OCI-LY1 (cell line): Measurements from ENCODE around the gene INTS6.

Experiments used
- H2AFZ ChIP-seq: fragments of 200-600 bp; sonication (generic), shearing (Covaris generic); 2 replicates; pipeline ENCODE4 v1.6.0; 2014; ENCODE audit warnings: antibody characterized with exemption, mild to moderate bottlenecking, low read length
- H3F3A ChIP-seq: fragments of 200-600 bp; sonication (generic), shearing (Covaris generic); 2 replicates; pipeline ENCODE4 v1.6.0; 2014; ENCODE audit warnings: mild to moderate bottlenecking, antibody characterized with exemption, low read length, moderate library complexity; ENCODE audit not compliant: insufficient read depth
- H3K27ac ChIP-seq: fragments of 200-600 bp; sonication (generic); 2 replicates; pipeline ENCODE4 v1.5.1; 2014; ENCODE audit warnings: low read length, mixed run types, mild to moderate bottlenecking, low read depth; ENCODE audit not compliant: poor library complexity, severe bottlenecking
- H3K27me3 ChIP-seq: fragments of 200-600 bp; sonication (generic); 2 replicates; pipeline ENCODE4 v1.6.0; 2014; ENCODE audit warnings: antibody characterized with exemption, mild to moderate bottlenecking, low read length, moderate library complexity; ENCODE audit not compliant: insufficient read depth
- H3K36me3 ChIP-seq: fragments of 200-600 bp; sonication (generic); 2 replicates; pipeline ENCODE4 v1.6.1; 2014; ENCODE audit warnings: mild to moderate bottlenecking, antibody characterized with exemption, low read length, moderate library complexity, mixed read lengths; ENCODE audit not compliant: insufficient read depth
- H3K4me1 ChIP-seq: fragments of 200-600 bp; sonication (generic); 2 replicates; pipeline ENCODE4 v1.5.1; 2014; ENCODE audit warnings: mild to moderate bottlenecking, low read length, moderate library complexity; ENCODE audit not compliant: insufficient read depth, severe bottlenecking
- H3K4me2 ChIP-seq: fragments of 200-600 bp; sonication (generic), shearing (Covaris generic); 2 replicates; pipeline ENCODE4 v1.6.1; 2014; ENCODE audit warnings: low read length
- H3K4me3 ChIP-seq: fragments of 200-600 bp; sonication (generic); 2 replicates; pipeline ENCODE4 v1.5.1; 2014; ENCODE audit warnings: low read length, low read depth, mild to moderate bottlenecking, mixed read lengths; ENCODE audit not compliant: poor library complexity, severe bottlenecking
- H3K79me2 ChIP-seq: fragments of 200-600 bp; shearing (Covaris generic); 2 replicates; pipeline ENCODE4 v1.6.1; 2016; ENCODE audit warnings: mixed run types, low read length, mixed read lengths; ENCODE audit not compliant: insufficient read depth
- H3K9ac ChIP-seq: fragments of 200-600 bp; sonication (generic), shearing (Covaris generic); 2 replicates; pipeline ENCODE4 v1.6.1; 2014; ENCODE audit warnings: mild to moderate bottlenecking, low read length, mixed read lengths
- H3K9me2 ChIP-seq: fragments of 200-600 bp; sonication (generic), shearing (Covaris generic); 2 replicates; pipeline ENCODE4 v1.6.1; 2014; ENCODE audit warnings: low read depth, mild to moderate bottlenecking, low read length, mixed read lengths
- H3K9me3 ChIP-seq: fragments of 200-600 bp; shearing (Covaris generic); 2 replicates; pipeline ENCODE4 v1.6.1; 2014; ENCODE audit warnings: low read length, mixed read lengths
- H4K20me1 ChIP-seq: fragments of 200-600 bp; sonication (generic), shearing (Covaris generic); 2 replicates; pipeline ENCODE4 v1.6.0; 2016; ENCODE audit warnings: mild to moderate bottlenecking, low read length; ENCODE audit not compliant: insufficient read depth
- CTCF ChIP-seq: fragments of 200-600 bp; sonication (generic), shearing (Covaris generic); IDR thresholded peaks from 2 replicates; pipeline ENCODE4 v1.5.1; 2017; ENCODE audit warnings: mild to moderate bottlenecking, antibody characterized with exemption, low read length, moderate library complexity, mixed read lengths
- EZH2 ChIP-seq: fragments of 200-600 bp; sonication (generic), shearing (Covaris generic); IDR thresholded peaks from 2 replicates; pipeline ENCODE4 v1.8.0; 2017; ENCODE audit warnings: borderline replicate concordance, mixed run types, mild to moderate bottlenecking, antibody characterized with exemption, low read length, moderate library complexity, mixed read lengths

The INTS6 gene

GRCh38 chr13:51318876-51319275 lies 134.0 kb downstream of the INTS6 start:
- no peak overlapping the region for H3K4me2 ChIP-seq
- H3K4me3 ChIP-seq: no peak overlapping the region
- TF ChIP-seq EZH2 (no peak), CTCF (no peak)
- H3K27ac ChIP-seq: no peak overlapping the region
- H3K27me3 ChIP-seq: no peaks in the 10 kb centered on the region
- no peaks in the 10 kb centered on the region for H4K20me1 ChIP-seq
- no peaks in the 10 kb centered on the region for H3K79me2 ChIP-seq
- no peaks in the 10 kb centered on the region for H3F3A ChIP-seq
- no peak overlapping the region for H2AFZ ChIP-seq
- no peaks in the 10 kb centered on the region for H3K36me3 ChIP-seq
- no peaks in the 10 kb centered on the region for H3K9me2 ChIP-seq
- H3K4me1 ChIP-seq: no peaks in the 10 kb centered on the region
- H3K9me3 ChIP-seq: no peaks in the 10 kb centered on the region
- H3K9ac ChIP-seq: no peak overlapping the region

DNA sequence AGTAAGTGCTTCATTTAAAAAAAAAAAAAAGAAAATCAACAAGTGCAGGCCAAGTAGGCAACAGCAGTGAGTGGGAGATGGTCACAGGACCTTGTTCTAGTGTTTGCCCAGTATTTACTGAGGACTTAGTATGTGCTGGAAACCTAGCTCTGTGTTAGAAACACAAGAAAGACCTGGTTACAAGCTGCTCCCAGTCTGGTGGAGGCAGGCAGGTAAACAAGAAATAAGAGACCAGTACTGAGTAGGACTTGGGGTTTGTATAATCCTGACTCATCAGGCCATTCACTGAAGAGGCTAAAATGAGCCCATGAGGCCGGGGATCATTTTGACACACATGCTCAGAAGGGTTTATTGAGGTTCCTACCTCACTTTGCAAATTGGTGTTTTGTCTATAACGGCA lies 134.8 kb downstream of the INTS6 start:
- Histone ChIP-seq H3K4me1 (no peaks in the 10 kb centered on the region), H3K79me2 (no peaks in the 10 kb centered on the region), H3F3A (no peaks in the 10 kb centered on the region), H4K20me1 (no peaks in the 10 kb centered on the region), H3K9me3 (no peaks in the 10 kb centered on the region), H3K4me2 (no peak overlapping the region), H3K4me3 (no peak overlapping the region), H3K27me3 (no peaks in the 10 kb centered on the region), H3K9me2 (no peaks in the 10 kb centered on the region), H3K36me3 (no peaks in the 10 kb centered on the region), H2AFZ (no peak overlapping the region), H3K9ac (no peak overlapping the region), H3K27ac (no peak overlapping the region)
- TF ChIP-seq EZH2 (no peak), CTCF (no peak)

- TF ChIP-seq CTCF (no peak), EZH2 (no peak)
- Histone ChIP-seq H3K4me2 (no peak overlapping the region), H2AFZ (no peak overlapping the region), H3K4me1 (no peaks in the 10 kb centered on the region), H3K27me3 (no peaks in the 10 kb centered on the region), H3K9ac (no peak overlapping the region), H3K79me2 (no peaks in the 10 kb centered on the region), H4K20me1 (no peaks in the 10 kb centered on the region), H3K9me2 (no peaks in the 10 kb centered on the region), H3K27ac (no peak overlapping the region), H3K36me3 (no peaks in the 10 kb centered on the region), H3K4me3 (no peak overlapping the region), H3F3A (no peaks in the 10 kb centered on the region), H3K9me3 (no peaks in the 10 kb centered on the region)
Observed at GRCh38 chr13:51317262-51317661, 135.6 kb downstream of the INTS6 start.
